ENCODE results near the gene SPATS2. TPM values are rescaled to one million over a fixed set of nuclear protein-coding genes. Genes with fewer than 3 reads are reported as not detected.

The SPATS2 gene
- total and polyA plus RNA-seq, 2 of the 4 experiments (the other 2 are of a cell fraction) = 50.6 to 63.3 TPM

DNA sequence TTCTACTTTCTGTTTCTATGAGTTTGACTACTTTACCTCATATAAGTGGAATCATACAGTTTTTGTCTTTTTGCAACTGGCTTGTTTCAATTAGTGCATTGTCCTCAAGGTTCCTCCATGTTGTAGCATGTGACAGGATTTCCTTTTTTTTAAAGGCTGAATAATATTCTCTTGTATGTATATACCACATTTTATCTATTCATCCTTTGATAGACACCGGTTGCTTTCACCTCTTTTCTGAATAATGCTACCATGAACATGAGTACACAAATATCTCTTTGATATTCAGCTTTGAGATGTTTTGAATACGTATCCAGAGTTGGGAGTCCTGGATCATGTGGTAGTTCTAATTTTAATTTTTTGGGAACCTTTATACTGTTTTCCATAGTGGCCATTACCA lies 65.4 kb downstream of the SPATS2 start:
- Histone ChIP-seq H3K4me1 (ENCODE audit: control insufficient read depth, insufficient read depth, low read length) (peaks cover 6% of the 10 kb centered on the region), H3K9me3 (ENCODE audit: control insufficient read depth, insufficient read depth, low read length) (no peaks in the 10 kb centered on the region), H4K20me1 (ENCODE audit: insufficient read depth, low read length) (peaks cover 8% of the 10 kb centered on the region; the same call in 1 of the 2 replicates), H2BK15ac (ENCODE audit: low read depth, low read length) (no peak overlapping the region), H2AK9ac (replicated peaks; ENCODE audit: low read depth, low read length, poor library complexity) (no peak overlapping the region), H2BK5ac (ENCODE audit: low read depth, low read length, poor library complexity, severe bottlenecking) (no peak overlapping the region), H3K56ac (ENCODE audit: extremely low read depth, insufficient read depth, low read length) (no peak overlapping the region), H2BK120ac (ENCODE audit: low read depth, low read length) (no peak overlapping the region), H3K14ac (replicated peaks; ENCODE audit: low read depth, low read length) (no peak overlapping the region), H3K27me3 (ENCODE audit: control insufficient read depth, insufficient read depth, low read length) (no peaks in the 10 kb centered on the region), H3K4me2 (ENCODE audit: low read depth, low read length) (no peak overlapping the region), H3K4me3 (ENCODE audit: insufficient read depth, low read depth, low read length) (no peak overlapping the region), H2AK5ac (ENCODE audit: low read depth, low read length) (no peak overlapping the region), H3K79me1 (ENCODE audit: low read depth in 1 of 2, low read length in 2 of 2) (peaks cover 13 to 47% of the 10 kb centered on the region in 2 experiments), H3K18ac (ENCODE audit: low read depth, low read length) (no peak overlapping the region), H3K9me1 (ENCODE audit: insufficient read depth, low read length) (no peaks in the 10 kb centered on the region), H3K27ac (ENCODE audit: insufficient read depth, low read length) (no peak overlapping the region), H3K4ac (ENCODE audit: low read depth, low read length) (no peak overlapping the region), H3K9ac (ENCODE audit: low read depth, low read length) (no peak overlapping the region), H4K8ac (ENCODE audit: low read depth in 2 of 2, low read length in 2 of 2) (no peak overlapping the region), H2BK20ac (ENCODE audit: low read depth, low read length) (no peak overlapping the region), H3K23ac (ENCODE audit: low read depth, low read length) (no peak overlapping the region), H3K36me3 (ENCODE audit: control insufficient read depth, insufficient read depth, low read length) (no peaks in the 10 kb centered on the region), H4K5ac (ENCODE audit: low read depth, low read length) (no peak overlapping the region), H4K91ac (ENCODE audit: insufficient read depth, low read depth, low read length) (no peak overlapping the region), H2AFZ (replicated peaks; ENCODE audit: low read length, poor library complexity) (no peak overlapping the region)
- no peak for TF ChIP-seq MXI1 (IDR thresholded peaks at IDR 0.05; ENCODE audit: borderline replicate concordance, low read depth, low read length)
- TF ChIP-seq CHD1 (IDR thresholded peaks at IDR 0.05; ENCODE audit: low read depth, low read length) = no peak
- TF ChIP-seq SMC3 (IDR thresholded peaks at IDR 0.05; ENCODE audit: low read depth, low read length) = no peak
- TF ChIP-seq, protein P1, sequence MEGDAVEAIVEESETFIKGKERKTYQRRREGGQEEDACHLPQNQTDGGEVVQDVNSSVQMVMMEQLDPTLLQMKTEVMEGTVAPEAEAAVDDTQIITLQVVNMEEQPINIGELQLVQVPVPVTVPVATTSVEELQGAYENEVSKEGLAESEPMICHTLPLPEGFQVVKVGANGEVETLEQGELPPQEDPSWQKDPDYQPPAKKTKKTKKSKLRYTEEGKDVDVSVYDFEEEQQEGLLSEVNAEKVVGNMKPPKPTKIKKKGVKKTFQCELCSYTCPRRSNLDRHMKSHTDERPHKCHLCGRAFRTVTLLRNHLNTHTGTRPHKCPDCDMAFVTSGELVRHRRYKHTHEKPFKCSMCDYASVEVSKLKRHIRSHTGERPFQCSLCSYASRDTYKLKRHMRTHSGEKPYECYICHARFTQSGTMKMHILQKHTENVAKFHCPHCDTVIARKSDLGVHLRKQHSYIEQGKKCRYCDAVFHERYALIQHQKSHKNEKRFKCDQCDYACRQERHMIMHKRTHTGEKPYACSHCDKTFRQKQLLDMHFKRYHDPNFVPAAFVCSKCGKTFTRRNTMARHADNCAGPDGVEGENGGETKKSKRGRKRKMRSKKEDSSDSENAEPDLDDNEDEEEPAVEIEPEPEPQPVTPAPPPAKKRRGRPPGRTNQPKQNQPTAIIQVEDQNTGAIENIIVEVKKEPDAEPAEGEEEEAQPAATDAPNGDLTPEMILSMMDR (conservative IDR thresholded peaks at IDR 0.05; ENCODE audit: low read depth, low read length) = no peak
- TF ChIP-seq CEBPB (IDR thresholded peaks at IDR 0.05; ENCODE audit: low read depth, low read length) = no peak
- TF ChIP-seq BHLHE40 (IDR thresholded peaks at IDR 0.05; ENCODE audit: low read depth, low read length) = no peak
- TF ChIP-seq, protein P2, sequence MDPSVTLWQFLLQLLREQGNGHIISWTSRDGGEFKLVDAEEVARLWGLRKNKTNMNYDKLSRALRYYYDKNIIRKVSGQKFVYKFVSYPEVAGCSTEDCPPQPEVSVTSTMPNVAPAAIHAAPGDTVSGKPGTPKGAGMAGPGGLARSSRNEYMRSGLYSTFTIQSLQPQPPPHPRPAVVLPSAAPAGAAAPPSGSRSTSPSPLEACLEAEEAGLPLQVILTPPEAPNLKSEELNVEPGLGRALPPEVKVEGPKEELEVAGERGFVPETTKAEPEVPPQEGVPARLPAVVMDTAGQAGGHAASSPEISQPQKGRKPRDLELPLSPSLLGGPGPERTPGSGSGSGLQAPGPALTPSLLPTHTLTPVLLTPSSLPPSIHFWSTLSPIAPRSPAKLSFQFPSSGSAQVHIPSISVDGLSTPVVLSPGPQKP (IDR thresholded peaks at IDR 0.05; ENCODE audit: borderline replicate concordance, low read depth, low read length) = no peak
- TF ChIP-seq POLR2A (IDR thresholded peaks at IDR 0.05; ENCODE audit: low read depth, low read length) = no peak
- TF ChIP-seq RFX5 (IDR thresholded peaks at IDR 0.05; ENCODE audit: low read depth, low read length) = no peak
- TF ChIP-seq FOS (IDR thresholded peaks at IDR 0.05; ENCODE audit: low read depth, low read length) = no peak
- TF ChIP-seq MAFK (IDR thresholded peaks at IDR 0.05; ENCODE audit: low read depth, low read length) = no peak
- no peak for TF ChIP-seq MAZ (IDR thresholded peaks at IDR 0.05; ENCODE audit: borderline replicate concordance, low read depth, low read length)
- TF ChIP-seq, protein P3, sequence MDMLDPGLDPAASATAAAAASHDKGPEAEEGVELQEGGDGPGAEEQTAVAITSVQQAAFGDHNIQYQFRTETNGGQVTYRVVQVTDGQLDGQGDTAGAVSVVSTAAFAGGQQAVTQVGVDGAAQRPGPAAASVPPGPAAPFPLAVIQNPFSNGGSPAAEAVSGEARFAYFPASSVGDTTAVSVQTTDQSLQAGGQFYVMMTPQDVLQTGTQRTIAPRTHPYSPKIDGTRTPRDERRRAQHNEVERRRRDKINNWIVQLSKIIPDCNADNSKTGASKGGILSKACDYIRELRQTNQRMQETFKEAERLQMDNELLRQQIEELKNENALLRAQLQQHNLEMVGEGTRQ (IDR thresholded peaks at IDR 0.05; ENCODE audit: low read depth, low read length) = no peak
- TF ChIP-seq RAD21 (IDR thresholded peaks at IDR 0.05; ENCODE audit: low read length) = no peak
- TF ChIP-seq RCOR1 (IDR thresholded peaks at IDR 0.05; ENCODE audit: insufficient replicate concordance, low read length) = no peak
- TF ChIP-seq NFE2L2 (IDR thresholded peaks at IDR 0.05; ENCODE audit: low read depth, low read length) = no peak
- in situ Hi-C loops (cut with MboI; ENCODE audit: low sequenced_read_pairs) = no loop called here
- ATAC-seq (ENCODE audit: low read depth) = no peak
- ChIA-PET POLR2A (ENCODE audit: unreplicated experiment) (no interaction called here), CTCF (no interaction called here)
- no peak for DNase-seq
- no TSS peak for BruUV-seq (replicated peaks)
- intact Hi-C loops (cut with micrococcal nuclease) = no loop called here
- WGBS, 2 experiments (ENCODE audit: extremely low coverage in 2 of 2, insufficient read length in 1 of 2) = no CpG with 5 or more reads among the region's 2 CpGs
- dilution Hi-C loops (cut with HindIII; ENCODE audit: low sequenced_read_pairs, unreplicated experiment) = no loop called here

Data from IMR-90 (cell line).